Peyer's patch (tissue), 4 donors: ENCODE measurements around the gene EEF1A2. TPM values are rescaled to one million over a fixed set of nuclear protein-coding genes. Genes with fewer than 3 reads are reported as not detected.

Source experiments
- DNase-seq, 3 donors: peaks; one replicate each; pipeline ENCODE4 v3.0.0-alpha.2; 2017 to 2019
- H3K27ac ChIP-seq, 4 donors: fragments of 200-600 bp; sonication (generic); one replicate each; pipeline ENCODE4 v1.5.1; 2016 to 2019
- H3K27me3 ChIP-seq, 2 donors: fragments of 200-600 bp; sonication (generic); one replicate each; pipeline ENCODE4 v1.5.1; 2019
- H3K36me3 ChIP-seq, 3 donors: fragments of 200-600 bp; sonication (generic); one replicate each; pipeline ENCODE4 v1.5.1; 2016 to 2019
- H3K4me1 ChIP-seq, 4 donors: fragments of 200-600 bp; sonication (generic); one replicate each; pipeline ENCODE4 v1.5.1; 2016 to 2019
- H3K4me3 ChIP-seq, 4 donors: fragments of 200-600 bp; sonication (generic); 1 replicate in 3 of 4; 2 replicates in 1 of 4; pipeline ENCODE4 v1.5.1; 2016 to 2019; ENCODE audit warnings: mild to moderate bottlenecking in 1 of 4
- H3K9me3 ChIP-seq, 4 donors: fragments of 200-600 bp; sonication (generic); one replicate each; pipeline ENCODE4 v1.5.1; 2016 to 2019; ENCODE audit warnings: mild to moderate bottlenecking in 1 of 4
- POLR2A ChIP-seq, 2 donors: fragments of 450-650 bp; IDR thresholded peaks; one replicate each; pipeline ENCODE4 v1.5.1; 2017; ENCODE audit warnings: antibody characterized with exemption in 2 of 2, mild to moderate bottlenecking in 2 of 2, moderate library complexity in 2 of 2
- total RNA-seq, 4 donors: library from RNA; depleted of rRNA; stranded (reverse); fragments of >200 nt; gene quantifications; one replicate each; pipeline ENCODE4 v1.1.0, GENCODE V29; 2016
- TF ChIP-seq, protein P1 (sequence below), 6 experiments: fragments of 450-650 bp in 4 of 6; fragments of 200-600 bp in 2 of 6; sonication (generic) in 1 of 6; IDR thresholded peaks; one replicate each; pipeline ENCODE4 v1.5.1; 2017 to 2019; ENCODE audit warnings: antibody characterized with exemption in 6 of 6, mild to moderate bottlenecking in 3 of 6, moderate library complexity in 1 of 6

EEF1A2 gene
- total RNA-seq, 4 donors from 2014 or later = 0.67 to 3.3 (median 2.1) TPM

DNA sequence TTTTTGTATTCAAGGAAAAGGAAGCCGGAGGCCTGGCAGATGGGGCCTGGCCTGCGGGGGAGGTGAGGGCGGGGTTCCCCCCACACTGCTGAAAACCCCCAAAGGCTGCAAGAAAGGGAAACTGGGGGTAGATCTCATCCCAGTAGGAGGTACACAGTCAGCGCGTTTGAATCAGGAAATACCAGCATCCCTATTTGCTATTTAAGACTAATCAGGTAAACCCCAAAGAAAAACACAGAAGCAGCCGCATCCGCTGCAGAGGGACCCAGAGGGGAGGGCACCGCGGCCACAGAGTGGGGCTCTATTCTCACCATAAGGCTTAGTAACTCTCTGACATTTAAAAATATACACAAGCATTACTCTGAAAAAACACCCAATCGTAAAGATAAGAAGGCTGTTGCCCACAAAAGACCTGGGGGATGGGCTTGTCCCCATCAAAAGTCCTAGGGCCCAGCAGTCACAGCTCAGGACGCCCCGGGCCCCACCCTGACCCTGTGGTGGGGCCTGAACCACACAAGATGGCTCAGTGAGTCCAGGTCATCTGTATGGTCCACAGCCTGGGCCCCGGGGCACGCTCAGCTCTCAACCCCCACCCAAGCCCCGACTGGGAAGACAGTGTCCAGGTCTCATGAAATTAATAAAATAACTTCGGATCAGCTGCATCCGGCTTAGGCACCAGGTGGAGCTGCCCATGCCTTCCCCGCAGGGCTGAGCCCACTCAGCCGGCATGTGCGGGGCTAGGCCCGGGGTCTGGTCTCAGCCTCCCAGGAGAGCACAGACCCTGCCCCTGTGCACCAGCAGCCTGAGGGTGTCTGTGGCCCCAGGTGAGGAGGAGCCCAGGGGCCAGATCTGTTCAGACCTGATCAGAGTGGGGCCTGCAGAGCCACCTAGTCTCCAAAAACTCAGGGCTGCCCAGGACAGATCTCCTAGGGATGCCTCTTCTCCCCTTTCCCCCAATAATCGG lies 57.5 kb downstream of the EEF1A2 start:
- DNase-seq = no peak
- H3K27ac ChIP-seq = no peak overlapping the region
- no peaks in the 10 kb centered on the region for H3K36me3 ChIP-seq
- no peak overlapping the region for H3K4me3 ChIP-seq
- H3K4me1 ChIP-seq = no peaks in the 10 kb centered on the region
- no peak for TF ChIP-seq POLR2A (IDR thresholded peaks at IDR 0.05)
- TF ChIP-seq, protein P1, sequence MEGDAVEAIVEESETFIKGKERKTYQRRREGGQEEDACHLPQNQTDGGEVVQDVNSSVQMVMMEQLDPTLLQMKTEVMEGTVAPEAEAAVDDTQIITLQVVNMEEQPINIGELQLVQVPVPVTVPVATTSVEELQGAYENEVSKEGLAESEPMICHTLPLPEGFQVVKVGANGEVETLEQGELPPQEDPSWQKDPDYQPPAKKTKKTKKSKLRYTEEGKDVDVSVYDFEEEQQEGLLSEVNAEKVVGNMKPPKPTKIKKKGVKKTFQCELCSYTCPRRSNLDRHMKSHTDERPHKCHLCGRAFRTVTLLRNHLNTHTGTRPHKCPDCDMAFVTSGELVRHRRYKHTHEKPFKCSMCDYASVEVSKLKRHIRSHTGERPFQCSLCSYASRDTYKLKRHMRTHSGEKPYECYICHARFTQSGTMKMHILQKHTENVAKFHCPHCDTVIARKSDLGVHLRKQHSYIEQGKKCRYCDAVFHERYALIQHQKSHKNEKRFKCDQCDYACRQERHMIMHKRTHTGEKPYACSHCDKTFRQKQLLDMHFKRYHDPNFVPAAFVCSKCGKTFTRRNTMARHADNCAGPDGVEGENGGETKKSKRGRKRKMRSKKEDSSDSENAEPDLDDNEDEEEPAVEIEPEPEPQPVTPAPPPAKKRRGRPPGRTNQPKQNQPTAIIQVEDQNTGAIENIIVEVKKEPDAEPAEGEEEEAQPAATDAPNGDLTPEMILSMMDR (IDR thresholded peaks at IDR 0.05) = no peak
- H3K9me3 ChIP-seq = no peaks in the 10 kb centered on the region
- H3K27me3 ChIP-seq = no peaks in the 10 kb centered on the region

DNA sequence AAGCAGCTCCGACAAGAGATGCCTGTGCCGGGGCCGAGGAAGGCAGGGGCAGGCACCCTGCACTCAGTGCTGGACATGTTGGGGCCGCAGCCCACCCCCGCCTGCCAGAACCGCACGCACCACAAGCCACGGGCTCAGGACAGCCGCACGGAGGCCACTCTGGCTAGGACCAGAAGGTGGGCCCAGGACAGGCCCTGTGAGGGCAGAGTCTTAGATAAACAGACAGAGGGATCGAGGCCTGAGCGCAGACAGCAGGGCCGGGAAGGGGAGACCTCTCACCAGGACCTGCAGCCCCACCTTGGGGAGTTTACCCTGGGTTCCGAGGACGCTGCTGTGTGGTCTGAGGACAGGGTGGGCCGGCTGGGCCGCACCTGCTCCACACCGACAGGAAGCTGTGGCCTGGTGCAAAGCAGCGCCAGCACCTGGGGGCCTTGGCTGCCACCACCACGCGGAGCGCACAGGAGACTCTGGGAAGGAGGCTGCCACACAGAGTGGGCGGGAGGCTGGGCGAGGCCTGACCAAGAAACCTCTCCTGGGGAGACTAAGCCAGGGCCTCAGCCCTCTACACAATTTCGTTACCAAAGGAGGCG lies 58.4 kb downstream of the EEF1A2 start:
- TF ChIP-seq, protein P1 (IDR thresholded peaks at IDR 0.05) = no peak
- TF ChIP-seq POLR2A (IDR thresholded peaks at IDR 0.05) = no peak
- H3K4me3 ChIP-seq = no peak overlapping the region
- no peaks in the 10 kb centered on the region for H3K9me3 ChIP-seq
- no peak for DNase-seq
- no peaks in the 10 kb centered on the region for H3K36me3 ChIP-seq
- no peak overlapping the region for H3K27ac ChIP-seq
- H3K4me1 ChIP-seq = no peaks in the 10 kb centered on the region
- no peaks in the 10 kb centered on the region for H3K27me3 ChIP-seq

DNA sequence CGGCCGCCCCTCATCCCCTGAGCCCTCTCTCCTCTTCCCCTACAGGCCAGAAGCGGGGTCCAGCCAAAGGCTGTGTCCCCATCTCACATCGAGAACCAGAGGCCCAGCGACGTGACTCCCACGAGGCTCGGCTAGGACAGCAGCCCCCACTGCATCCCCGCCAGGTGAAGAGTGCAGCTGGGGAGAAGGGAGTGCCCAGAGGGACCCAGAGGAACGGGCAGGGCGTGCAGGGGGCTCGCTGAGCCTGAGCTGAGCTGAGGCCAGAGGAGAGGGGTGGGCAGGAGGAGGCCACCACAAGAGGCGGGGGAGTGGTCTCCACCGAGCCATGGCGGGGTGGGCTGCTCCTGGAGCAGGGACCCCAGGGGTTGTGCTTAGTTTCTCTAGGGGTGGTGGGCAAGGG lies 59.0 kb downstream of the EEF1A2 start:
- H3K9me3 ChIP-seq = no peaks in the 10 kb centered on the region
- H3K4me3 ChIP-seq = no peak overlapping the region
- no peak for DNase-seq
- H3K27ac ChIP-seq = no peak overlapping the region
- no peak for TF ChIP-seq POLR2A (IDR thresholded peaks at IDR 0.05)
- TF ChIP-seq, protein P1 (IDR thresholded peaks at IDR 0.05) = no peak
- H3K27me3 ChIP-seq = no peaks in the 10 kb centered on the region
- no peaks in the 10 kb centered on the region for H3K36me3 ChIP-seq
- no peaks in the 10 kb centered on the region for H3K4me1 ChIP-seq

DNA sequence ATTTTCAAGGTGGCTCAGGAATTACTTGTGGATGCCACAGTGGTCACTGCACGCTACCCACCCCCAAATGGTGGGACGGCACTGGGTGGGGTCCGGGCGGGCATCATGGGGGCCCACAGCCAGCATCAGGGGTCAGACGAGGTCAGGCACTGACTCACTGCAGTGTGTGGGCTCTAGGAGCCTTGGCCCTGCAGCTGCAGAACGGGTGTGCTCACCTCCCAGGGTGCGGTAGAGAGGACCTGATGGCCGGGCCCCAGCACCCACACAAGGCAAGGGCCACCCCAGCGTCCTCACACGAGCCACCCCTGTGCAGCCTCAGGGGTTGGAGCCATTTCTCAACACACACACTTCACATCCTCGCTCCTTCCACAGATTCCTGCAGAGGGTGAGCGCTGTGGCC lies 60.8 kb downstream of the EEF1A2 start:
- no peak for TF ChIP-seq POLR2A (IDR thresholded peaks at IDR 0.05)
- TF ChIP-seq, protein P1 (IDR thresholded peaks at IDR 0.05) = no peak
- Histone ChIP-seq H3K4me1 (no peaks in the 10 kb centered on the region), H3K27ac (no peak overlapping the region), H3K9me3 (no peaks in the 10 kb centered on the region), H3K4me3 (no peak overlapping the region), H3K36me3 (no peaks in the 10 kb centered on the region), H3K27me3 (no peaks in the 10 kb centered on the region)
- no peak for DNase-seq

Other genes with a start within 250 kb of the EEF1A2 start
- gene NKAIN4, start 244.6 kb downstream of the EEF1A2 start, total RNA-seq = not detected
- gene ARFGAP1, start 226.3 kb downstream of the EEF1A2 start, total RNA-seq = 100 to 1,000 TPM in 1 of 4 donors, 10 to 100 TPM in 3; 66.6 to 149 (median 89.8) TPM
- not detected for gene COL20A1, start 205.9 kb downstream of the EEF1A2 start, total RNA-seq
- not detected for gene CHRNA4, start 137.7 kb downstream of the EEF1A2 start, total RNA-seq
- not detected for gene KCNQ2, start 26.4 kb downstream of the EEF1A2 start, total RNA-seq
- 100 to 1,000 TPM in 3 of 4 donors, 10 to 100 TPM in 1; 94.1 to 435 (median 193) TPM for gene PPDPF, start 21.7 kb upstream of the EEF1A2 start, total RNA-seq
- gene PTK6, start 38.3 kb upstream of the EEF1A2 start, total RNA-seq = 100 to 1,000 TPM in 1 of 4 donors, 10 to 100 TPM in 2, 1 to 10 TPM in 1; 8.3 to 109 (median 84.5) TPM
- not detected for gene SRMS, start 48.7 kb upstream of the EEF1A2 start, total RNA-seq
- gene FNDC11, start 55.1 kb upstream of the EEF1A2 start, total RNA-seq = under 1 TPM in 1 of 4 donors, not detected in 3; 0.67 TPM
- 10 to 100 TPM; 32.2 to 42.0 (median 38.4) TPM for gene HELZ2, start 75.2 kb upstream of the EEF1A2 start, total RNA-seq
- gene GMEB2, start 128.0 kb upstream of the EEF1A2 start, total RNA-seq = 10 to 100 TPM; 13.8 to 24.5 (median 17.1) TPM
- 10 to 100 TPM in 1 of 4 donors, 1 to 10 TPM in 3; 3.4 to 23.1 (median 5.6) TPM for gene STMN3, start 154.3 kb upstream of the EEF1A2 start, total RNA-seq
- 10 to 100 TPM; 25.6 to 61.1 (median 30.2) TPM for gene RTEL1, start 159.2 kb upstream of the EEF1A2 start, total RNA-seq
- 1 to 10 TPM in 3 of 4 donors, not detected in 1; 2.1 to 4.2 (median 2.7) TPM for gene TNFRSF6B, start 197.6 kb upstream of the EEF1A2 start, total RNA-seq
- gene ARFRP1, start 208.9 kb upstream of the EEF1A2 start, total RNA-seq = 10 to 100 TPM; 39.1 to 67.6 (median 46.3) TPM
- gene ZGPAT, start 209.0 kb upstream of the EEF1A2 start, total RNA-seq = 10 to 100 TPM; 48.9 to 67.7 (median 54.7) TPM
- gene LIME1, start 237.6 kb upstream of the EEF1A2 start, total RNA-seq = 10 to 100 TPM; 32.6 to 55.3 (median 41.0) TPM
- 10 to 100 TPM; 34.2 to 54.5 (median 40.4) TPM for gene SLC2A4RG, start 240.7 kb upstream of the EEF1A2 start, total RNA-seq